Tibial artery (tissue), 4 donors: ENCODE data around the gene FLT3LG.

Experiments
- DNase-seq, 2 donors: peaks; one replicate each; pipeline ENCODE4 v3.0.0-alpha.2; 2019
- H3K27ac ChIP-seq, 2 donors: fragments of 200-600 bp; sonication (generic) in 1 of 2; 1 replicate in 1 of 2; 2 replicates in 1 of 2; pipeline ENCODE4 v1.5.1; 2018 to 2019; ENCODE audit warnings: mild to moderate bottlenecking in 1 of 2
- H3K27me3 ChIP-seq, 2 donors: fragments of 200-600 bp; sonication (generic) in 1 of 2; one replicate each; pipeline versions ENCODE4 v1.5.1 to v1.6.0; 2016 to 2019
- H3K36me3 ChIP-seq, 3 donors: fragments of 200-600 bp; sonication (generic) in 2 of 3; one replicate each; pipeline ENCODE4 v1.5.1; 2016 to 2019; ENCODE audit warnings: mild to moderate bottlenecking in 2 of 3
- H3K4me1 ChIP-seq, 4 donors: fragments of 200-600 bp; sonication (generic) in 2 of 4; 1 replicate in 3 of 4; 2 replicates in 1 of 4; pipeline ENCODE4 v1.5.1; 2016 to 2019
- H3K4me3 ChIP-seq, 2 donors: fragments of 200-600 bp; sonication (generic) in 1 of 2; 1 replicate in 1 of 2; 2 replicates in 1 of 2; pipeline ENCODE4 v1.5.1; 2018 to 2019; ENCODE audit warnings: mild to moderate bottlenecking in 2 of 2
- H3K9me3 ChIP-seq, 3 donors: fragments of 200-600 bp; sonication (generic) in 1 of 3; one replicate each; pipeline ENCODE4 v1.5.1; 2016 to 2019
- CTCF ChIP-seq, 2 experiments: fragments of 200-600 bp in 1 of 2; fragments of 450-650 bp in 1 of 2; IDR thresholded peaks; one replicate each; pipeline ENCODE4 v1.5.1; 2017 to 2019; ENCODE audit warnings: antibody characterized with exemption in 2 of 2, mild to moderate bottlenecking in 1 of 2, moderate library complexity in 1 of 2
- intact Hi-C: fragments of 100-400 bp; cut with DNase I; formaldehyde crosslinking; loops from one replicate; pipeline ENCODE4 v1.15.0; 2023; ENCODE audit warnings: low total_unique reads

The FLT3LG gene

GRCh38 chr19:49447485-49448431, 26.3 kb upstream of the FLT3LG start:
- Histone ChIP-seq H3K4me1 (peaks cover 0 to 16% (median 5%) of the 10 kb centered on the region in 4 donors), H3K27ac (no peak overlapping the region), H3K9me3 (no peaks in the 10 kb centered on the region), H3K4me3 (no peak overlapping the region), H3K27me3 (peaks cover 0 to under 1% of the 10 kb centered on the region in 2 donors), H3K36me3 (peaks cover 7 to 37% (median 17%) of the 10 kb centered on the region in 3 donors)
- no peak for DNase-seq
- intact Hi-C loops, result loop anchor here (10.0 kb wide), 1 partner anchor 183 kb away; no protein-coding TSS in a partner anchor
- no peak for TF ChIP-seq CTCF (IDR thresholded peaks at IDR 0.05)

- Histone ChIP-seq H3K4me1 (peaks cover 0 to 12% (median 4%) of the 10 kb centered on the region in 4 donors), H3K27me3 (no peaks in the 10 kb centered on the region), H3K9me3 (no peaks in the 10 kb centered on the region), H3K36me3 (peaks cover 7 to 37% (median 17%) of the 10 kb centered on the region in 3 donors), H3K4me3 (no peak overlapping the region), H3K27ac (no peak overlapping the region)
- TF ChIP-seq CTCF (IDR thresholded peaks at IDR 0.05), result no peak
- intact Hi-C loops, result loop anchor here (10.0 kb wide), 1 partner anchor 184 kb away; no protein-coding TSS in a partner anchor
- no peak for DNase-seq
Measured at GRCh38 chr19:49448432-49448786, 25.6 kb upstream of the FLT3LG start.

- Histone ChIP-seq H3K9me3 (no peaks in the 10 kb centered on the region), H3K27me3 (no peaks in the 10 kb centered on the region), H3K27ac (no peak overlapping the region), H3K36me3 (peaks cover 7 to 37% (median 17%) of the 10 kb centered on the region in 3 donors), H3K4me3 (peak overlapping the region in 1 of 2 donors; percentile 62), H3K4me1 (peaks cover 0 to 21% (median 12%) of the 10 kb centered on the region in 4 donors)
- DNase-seq, result no peak
- intact Hi-C loops, result no loop called here
- TF ChIP-seq CTCF (IDR thresholded peaks at IDR 0.05), result no peak
Measured at GRCh38 chr19:49450405-49450804, 23.6 kb upstream of the FLT3LG start.

GRCh38 chr19:49451430-49452181, 22.4 kb upstream of the FLT3LG start, which contains the start of gene PIH1D1:
PIH1D1 (minus strand) TSS chr19:49451814; CDS start chr19:49451574, 240 bp downstream.
- intact Hi-C loops, result no loop called here

More at GRCh38 chr19:49451430-49452181, 22.4 kb upstream of the FLT3LG start, which contains the start of gene PIH1D1:
- no peaks in the 10 kb centered on the region for H3K27me3 ChIP-seq
- peak in 1 of 2 experiments; percentile 18 for TF ChIP-seq CTCF (IDR thresholded peaks at IDR 0.05)
- H3K9me3 ChIP-seq, result no peaks in the 10 kb centered on the region
- H3K4me3 ChIP-seq, result peak within 1 kb of the TSS; percentile 62 to 85
- peak within 1 kb of the TSS; percentile 94 to 100 for H3K27ac ChIP-seq
- H3K36me3 ChIP-seq, result peaks cover 7 to 31% (median 15%) of the 10 kb centered on the region in 3 donors
- peak; percentile 99 for DNase-seq
- H3K4me1 ChIP-seq, result peaks cover 0 to 21% (median 12%) of the 10 kb centered on the region in 4 donors
